Measurements from ENCODE around the gene ATP1B3. TPM values are rescaled to one million over a fixed set of nuclear protein-coding genes. Genes with fewer than 3 reads are reported as not detected.

The ATP1B3 gene
- total RNA-seq, 1 donor from 2014 or later: 61.1 TPM

DNA sequence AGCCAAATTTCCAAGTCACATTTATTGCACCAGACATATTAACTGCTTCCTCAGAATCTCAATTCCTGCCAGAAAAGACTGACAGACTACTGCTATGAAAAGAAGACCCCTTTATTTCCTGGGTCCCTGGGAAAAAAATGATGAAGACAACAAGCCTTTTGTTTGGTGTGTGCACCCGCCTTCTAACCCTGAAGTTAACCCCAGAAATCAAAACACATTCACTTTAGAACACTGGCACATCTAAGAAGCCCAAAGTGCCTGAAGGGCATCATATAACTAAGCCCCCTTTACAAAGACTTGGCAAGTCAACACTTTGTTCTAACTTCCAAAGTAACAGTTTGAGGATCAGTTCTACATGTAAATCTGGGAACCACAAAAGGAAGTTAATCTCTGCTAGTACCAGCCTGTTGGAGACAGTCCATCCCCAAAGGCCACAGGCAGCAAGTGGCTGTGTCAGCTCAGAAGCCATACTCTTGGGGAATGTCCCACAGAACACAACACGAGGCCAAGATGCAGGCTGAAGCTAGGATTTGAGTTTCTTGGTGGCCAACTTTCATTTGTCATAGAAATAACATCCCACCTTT, 16.3 kb upstream of the ATP1B3 start:
- ChIA-PET POLR2A (no interaction called here), CTCF (no interaction called here)
- H3K27me3 Mint-ChIP-seq: no peaks in the 10 kb centered on the region
- no peaks in the 10 kb centered on the region for H3K4me1 Mint-ChIP-seq
- DNase-seq (no peak), ATAC-seq (ENCODE audit: low read depth) (no peak)
- H3K9me3 Mint-ChIP-seq: no peaks in the 10 kb centered on the region
- intact Hi-C loops (cut with micrococcal nuclease): no loop called here
- H3K27ac Mint-ChIP-seq: no peak overlapping the region
- no peaks in the 10 kb centered on the region for H3K36me3 Mint-ChIP-seq (ENCODE audit: low read depth)
- TF ChIP-seq, protein P1, sequence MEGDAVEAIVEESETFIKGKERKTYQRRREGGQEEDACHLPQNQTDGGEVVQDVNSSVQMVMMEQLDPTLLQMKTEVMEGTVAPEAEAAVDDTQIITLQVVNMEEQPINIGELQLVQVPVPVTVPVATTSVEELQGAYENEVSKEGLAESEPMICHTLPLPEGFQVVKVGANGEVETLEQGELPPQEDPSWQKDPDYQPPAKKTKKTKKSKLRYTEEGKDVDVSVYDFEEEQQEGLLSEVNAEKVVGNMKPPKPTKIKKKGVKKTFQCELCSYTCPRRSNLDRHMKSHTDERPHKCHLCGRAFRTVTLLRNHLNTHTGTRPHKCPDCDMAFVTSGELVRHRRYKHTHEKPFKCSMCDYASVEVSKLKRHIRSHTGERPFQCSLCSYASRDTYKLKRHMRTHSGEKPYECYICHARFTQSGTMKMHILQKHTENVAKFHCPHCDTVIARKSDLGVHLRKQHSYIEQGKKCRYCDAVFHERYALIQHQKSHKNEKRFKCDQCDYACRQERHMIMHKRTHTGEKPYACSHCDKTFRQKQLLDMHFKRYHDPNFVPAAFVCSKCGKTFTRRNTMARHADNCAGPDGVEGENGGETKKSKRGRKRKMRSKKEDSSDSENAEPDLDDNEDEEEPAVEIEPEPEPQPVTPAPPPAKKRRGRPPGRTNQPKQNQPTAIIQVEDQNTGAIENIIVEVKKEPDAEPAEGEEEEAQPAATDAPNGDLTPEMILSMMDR (IDR thresholded peaks at IDR 0.05): no peak
- H3K4me3 Mint-ChIP-seq: no peak overlapping the region

DNA sequence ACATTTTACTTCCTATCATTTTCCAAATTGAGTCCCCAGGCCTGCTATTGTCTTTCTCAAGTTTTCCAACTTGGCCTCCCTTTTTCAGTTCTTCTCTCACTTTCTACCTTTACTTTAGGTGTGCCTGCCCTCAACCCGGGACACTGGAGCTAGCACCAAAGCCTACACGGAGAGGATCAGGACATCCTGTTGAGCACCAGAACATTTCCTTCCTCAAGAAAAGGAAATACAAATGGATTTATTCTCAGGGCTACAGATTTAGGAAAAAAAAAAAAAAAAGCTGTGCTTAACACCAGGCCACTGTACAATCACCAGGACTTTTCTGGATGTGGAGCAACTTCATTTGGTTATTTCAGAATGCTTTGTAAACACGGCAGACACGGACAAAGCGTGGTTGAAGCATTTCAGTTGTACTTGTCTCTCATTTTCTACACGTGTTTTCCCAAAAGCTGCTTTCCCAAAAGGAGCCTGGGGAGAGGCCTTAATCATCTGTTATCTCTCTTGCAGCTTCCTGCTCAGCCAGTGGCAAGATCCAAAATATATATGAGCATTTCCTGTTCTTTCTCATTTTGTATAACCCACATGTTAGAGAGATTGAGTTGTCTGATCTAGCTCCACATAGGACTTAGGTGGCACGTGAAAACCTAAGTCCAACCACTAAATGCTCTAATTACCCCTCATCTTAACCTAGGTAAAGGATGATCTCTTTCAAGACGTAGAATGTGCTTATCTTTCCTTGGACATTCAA, 15.5 kb upstream of the ATP1B3 start:
- intact Hi-C loops (cut with micrococcal nuclease): no loop called here
- ChIA-PET POLR2A (interaction anchor here (0.7 kb wide), 1 partner anchor 482 kb away, joined by 3 read pairs; no protein-coding TSS in a partner anchor), CTCF (no interaction called here)
- Mint-ChIP-seq H3K9me3 (no peaks in the 10 kb centered on the region), H3K27ac (no peak overlapping the region), H3K4me3 (no peak overlapping the region), H3K27me3 (no peaks in the 10 kb centered on the region), H3K4me1 (no peaks in the 10 kb centered on the region), H3K36me3 (ENCODE audit: low read depth) (no peaks in the 10 kb centered on the region)
- TF ChIP-seq, protein P1 (IDR thresholded peaks at IDR 0.05): no peak
- no peak for ATAC-seq (ENCODE audit: low read depth)
- no peak for DNase-seq

DNA sequence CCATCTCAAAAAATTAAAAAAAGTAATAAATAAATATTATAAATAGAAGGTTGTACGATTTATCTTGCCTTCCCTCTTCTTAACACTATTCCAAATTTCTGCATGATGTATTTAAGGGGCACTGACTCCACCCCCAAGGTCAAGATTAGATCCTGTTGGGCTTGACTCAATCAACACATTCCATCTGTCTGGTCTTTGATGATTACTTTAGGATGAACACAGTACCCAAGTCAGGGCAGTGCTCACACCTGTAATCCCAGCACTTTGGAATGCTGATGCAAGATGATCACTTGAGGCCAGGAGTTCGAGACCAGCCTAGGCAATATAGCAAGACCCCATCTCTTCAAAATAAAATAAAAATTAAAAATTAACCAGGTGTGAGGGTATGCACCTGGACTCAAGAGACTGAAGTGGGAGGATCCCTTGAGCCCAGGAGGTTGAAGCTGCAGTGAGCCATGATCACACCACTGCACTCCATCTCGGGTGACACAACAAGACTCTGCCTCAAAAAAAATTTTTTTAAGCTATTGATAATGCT, 14.1 kb upstream of the ATP1B3 start:
- ChIA-PET POLR2A (no interaction called here), CTCF (interaction anchor here (1.1 kb wide), 1 partner anchor 13 kb away, joined by 3 read pairs; no protein-coding TSS in a partner anchor)
- Mint-ChIP-seq H3K4me1 (no peaks in the 10 kb centered on the region), H3K27ac (no peak overlapping the region), H3K9me3 (no peaks in the 10 kb centered on the region), H3K4me3 (no peak overlapping the region), H3K36me3 (ENCODE audit: low read depth) (no peaks in the 10 kb centered on the region), H3K27me3 (no peaks in the 10 kb centered on the region)
- no peak for ATAC-seq (ENCODE audit: low read depth)
- TF ChIP-seq, protein P1 (IDR thresholded peaks at IDR 0.05): no peak
- intact Hi-C loops (cut with micrococcal nuclease): no loop called here
- DNase-seq: no peak

DNA sequence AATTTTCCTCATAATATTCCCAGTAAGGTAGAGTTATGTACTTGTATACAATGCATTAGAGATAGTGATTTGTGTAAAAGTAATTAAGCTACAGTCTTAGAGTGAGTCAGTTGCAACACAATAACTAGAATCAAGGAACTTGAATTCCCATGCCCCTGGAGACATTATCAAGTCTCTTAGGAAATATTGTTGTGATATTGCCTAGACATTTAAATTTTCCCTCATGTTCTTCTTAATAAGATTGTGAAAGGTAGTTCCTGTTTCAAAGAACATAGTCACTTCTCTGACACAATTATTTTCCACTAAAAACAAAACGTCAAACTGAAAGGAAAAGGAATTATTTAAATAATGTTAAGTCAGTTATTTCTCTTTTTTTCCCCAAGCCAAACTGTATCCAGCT, 13.0 kb upstream of the ATP1B3 start:
- no peaks in the 10 kb centered on the region for H3K36me3 Mint-ChIP-seq (ENCODE audit: low read depth)
- ChIA-PET CTCF (interaction anchor here (1.1 kb wide), 1 partner anchor 12 kb away, joined by 3 read pairs; no protein-coding TSS in a partner anchor), POLR2A (no interaction called here)
- no peak overlapping the region for H3K27ac Mint-ChIP-seq
- no peak overlapping the region for H3K4me3 Mint-ChIP-seq
- intact Hi-C loops (cut with micrococcal nuclease): no loop called here
- no peaks in the 10 kb centered on the region for H3K4me1 Mint-ChIP-seq
- TF ChIP-seq, protein P1 (IDR thresholded peaks at IDR 0.05): no peak
- no peak for ATAC-seq (ENCODE audit: low read depth)
- no peaks in the 10 kb centered on the region for H3K9me3 Mint-ChIP-seq
- no peak for DNase-seq
- H3K27me3 Mint-ChIP-seq: no peaks in the 10 kb centered on the region

DNA sequence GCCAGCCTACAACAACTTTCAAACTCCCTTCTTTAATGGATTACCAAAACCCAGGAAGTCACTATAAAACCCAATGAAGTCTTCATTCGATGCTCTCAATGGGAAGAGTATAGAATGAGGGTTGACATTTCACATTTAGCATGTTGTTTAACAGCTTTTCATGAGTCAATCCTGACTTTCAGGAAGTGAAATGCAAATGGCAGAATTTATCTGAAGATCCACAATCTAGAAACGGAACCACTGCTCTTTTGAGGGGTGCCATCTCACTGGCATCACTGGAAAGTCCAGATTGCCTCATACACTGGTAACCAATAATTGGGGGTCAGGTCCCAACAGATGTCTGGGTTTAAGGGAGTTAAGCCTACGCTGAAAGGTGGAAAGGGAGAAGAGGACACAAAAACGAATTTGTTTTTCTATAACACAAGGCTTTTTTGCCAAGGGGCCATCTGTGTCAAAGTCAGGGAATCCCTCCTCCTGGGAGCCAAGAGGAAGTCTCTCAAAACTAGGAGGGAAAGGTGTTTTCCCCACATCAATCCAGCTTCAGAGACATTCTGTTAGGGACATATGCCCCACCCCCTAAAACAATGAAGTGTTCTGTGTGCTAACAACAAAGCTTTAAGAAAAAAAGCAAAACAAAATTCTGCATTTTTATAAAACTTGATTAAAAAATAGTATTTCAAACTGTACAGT, 12.0 kb upstream of the ATP1B3 start:
- H3K36me3 Mint-ChIP-seq (ENCODE audit: low read depth): no peaks in the 10 kb centered on the region
- POLR2A ChIA-PET: no interaction called here
- no peaks in the 10 kb centered on the region for H3K9me3 Mint-ChIP-seq
- DNase-seq (no peak), ATAC-seq (ENCODE audit: low read depth) (no peak)
- H3K27me3 Mint-ChIP-seq: no peaks in the 10 kb centered on the region
- CTCF ChIA-PET: no interaction called here
- H3K4me3 Mint-ChIP-seq: no peak overlapping the region
- H3K4me1 Mint-ChIP-seq: no peaks in the 10 kb centered on the region
- H3K27ac Mint-ChIP-seq: no peak overlapping the region
- TF ChIP-seq, protein P1 (IDR thresholded peaks at IDR 0.05): no peak
- intact Hi-C loops (cut with micrococcal nuclease): no loop called here

Data from activated B cell treated with CpG ODN at 0.5 μM for 24 hours (primary cell).